ENCODE data around the gene QRICH2. TPM values are rescaled to one million over a fixed set of nuclear protein-coding genes. Genes with fewer than 3 reads are reported as not detected.
"Not testable (repeated sequence)": the region's sequence is repeated elsewhere in the genome, so short reads cannot be mapped to it uniquely, and the experiment has no call there.

The QRICH2 gene
- total RNA-seq, 6 donors from 2014 or later = 1.7 to 9.4 (median 2.8) TPM

DNA sequence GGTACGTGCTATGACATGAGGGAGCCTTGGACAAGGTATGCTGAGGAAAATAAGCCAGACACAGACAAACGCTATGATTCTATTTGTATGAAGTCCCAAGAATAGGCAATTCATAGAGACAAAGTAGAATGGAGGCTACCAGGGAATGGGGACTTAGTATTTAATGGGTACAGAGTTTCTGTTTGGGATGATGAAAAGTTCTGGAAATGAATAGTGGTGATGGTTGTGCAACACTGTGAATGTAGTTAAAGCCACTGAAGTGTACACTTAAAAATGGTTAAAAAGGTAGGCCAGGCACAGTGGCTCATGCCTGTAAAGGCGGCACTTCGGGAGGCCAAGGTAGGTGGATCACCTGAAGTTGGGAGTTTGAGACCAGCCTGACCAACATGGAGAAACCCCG is 42.4 kb upstream of the QRICH2 start:
- no peak overlapping the region for H3K27ac ChIP-seq
- no peak for ATAC-seq (ENCODE audit: low FRiP score in 2 of 2)
- H3K36me3 ChIP-seq = peaks cover 9 to 25% (median 17%) of the 10 kb centered on the region in 4 donors
- DNase-seq = no peak
- no peak overlapping the region for H3K4me3 ChIP-seq
- peaks cover 6 to 29% (median 10%) of the 10 kb centered on the region in 4 donors for H3K4me1 ChIP-seq
- 90 to 94% methylated on average over 5 of the region's 5 CpGs for WGBS, 2 donors
- TF ChIP-seq POLR2AphosphoS5 (IDR thresholded peaks at IDR 0.05) (no peak), EP300 (IDR thresholded peaks at IDR 0.05) (no peak), POLR2A (IDR thresholded peaks at IDR 0.05) (no peak)
- TF ChIP-seq, protein P1, sequence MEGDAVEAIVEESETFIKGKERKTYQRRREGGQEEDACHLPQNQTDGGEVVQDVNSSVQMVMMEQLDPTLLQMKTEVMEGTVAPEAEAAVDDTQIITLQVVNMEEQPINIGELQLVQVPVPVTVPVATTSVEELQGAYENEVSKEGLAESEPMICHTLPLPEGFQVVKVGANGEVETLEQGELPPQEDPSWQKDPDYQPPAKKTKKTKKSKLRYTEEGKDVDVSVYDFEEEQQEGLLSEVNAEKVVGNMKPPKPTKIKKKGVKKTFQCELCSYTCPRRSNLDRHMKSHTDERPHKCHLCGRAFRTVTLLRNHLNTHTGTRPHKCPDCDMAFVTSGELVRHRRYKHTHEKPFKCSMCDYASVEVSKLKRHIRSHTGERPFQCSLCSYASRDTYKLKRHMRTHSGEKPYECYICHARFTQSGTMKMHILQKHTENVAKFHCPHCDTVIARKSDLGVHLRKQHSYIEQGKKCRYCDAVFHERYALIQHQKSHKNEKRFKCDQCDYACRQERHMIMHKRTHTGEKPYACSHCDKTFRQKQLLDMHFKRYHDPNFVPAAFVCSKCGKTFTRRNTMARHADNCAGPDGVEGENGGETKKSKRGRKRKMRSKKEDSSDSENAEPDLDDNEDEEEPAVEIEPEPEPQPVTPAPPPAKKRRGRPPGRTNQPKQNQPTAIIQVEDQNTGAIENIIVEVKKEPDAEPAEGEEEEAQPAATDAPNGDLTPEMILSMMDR (IDR thresholded peaks at IDR 0.05) = no peak
- no peaks in the 10 kb centered on the region for H3K9me3 ChIP-seq
- no peaks in the 10 kb centered on the region for H3K27me3 ChIP-seq

DNA sequence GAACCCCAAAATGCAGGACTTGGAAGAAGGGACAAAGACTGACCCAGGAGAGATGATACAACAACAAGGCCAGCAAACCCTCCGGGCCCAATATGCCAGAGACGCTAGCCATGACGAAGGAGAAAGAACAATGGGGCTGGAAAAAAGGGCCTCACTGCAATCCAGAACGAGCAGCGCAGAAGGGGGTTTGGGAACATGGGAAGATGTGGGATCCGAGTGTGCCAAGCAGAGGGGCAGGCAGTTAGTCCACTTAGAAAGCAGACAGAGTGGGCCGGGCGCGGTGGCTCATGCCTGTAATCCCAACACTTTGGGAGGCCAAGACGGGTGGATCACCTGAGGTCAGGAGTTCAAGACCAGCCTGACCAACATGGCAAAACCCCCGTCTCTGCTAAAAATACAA is 38.9 kb upstream of the QRICH2 start:
- not testable (repeated sequence) for DNase-seq; H3K4me3 ChIP-seq; H3K27me3 ChIP-seq; H3K4me1 ChIP-seq; H3K9me3 ChIP-seq; ATAC-seq (ENCODE audit: low FRiP score in 2 of 2); H3K27ac ChIP-seq
- peaks cover 9 to 58% (median 36%) of the 10 kb centered on the region in 4 donors for H3K36me3 ChIP-seq
- WGBS, 2 donors = 94 to 99% methylated on average over 11 of the region's 11 CpGs

DNA sequence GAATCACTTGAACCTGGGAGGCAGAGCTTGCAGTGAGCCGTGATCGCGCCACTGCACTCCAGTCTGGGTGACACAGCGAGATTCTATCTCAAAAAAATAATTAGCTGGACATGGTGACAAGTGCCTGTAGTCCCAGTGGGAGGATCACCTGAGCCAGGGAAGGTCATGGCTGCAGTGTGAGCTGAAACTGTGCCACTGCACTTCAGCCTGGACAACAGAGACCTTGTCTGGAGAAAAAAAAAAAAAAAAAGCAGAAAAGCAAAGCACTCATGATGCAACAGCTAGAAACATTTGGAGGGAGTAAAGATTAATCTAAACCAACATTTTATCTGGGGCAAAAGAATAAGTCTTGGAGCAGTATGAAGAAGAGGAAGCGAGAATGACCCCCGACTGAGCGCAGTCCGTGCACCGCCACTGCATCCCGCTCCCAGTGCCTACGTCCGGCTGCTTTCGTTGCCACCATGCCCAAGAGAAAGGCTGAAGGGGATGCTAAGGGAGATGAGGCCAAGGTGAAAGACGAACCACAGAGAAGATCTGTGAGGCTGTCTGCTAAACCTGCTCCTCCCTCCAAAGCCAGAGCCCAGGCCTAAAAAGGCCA is 37.4 kb upstream of the QRICH2 start:
- peaks cover 9 to 64% (median 41%) of the 10 kb centered on the region in 4 donors for H3K36me3 ChIP-seq
- no peak overlapping the region for H3K4me3 ChIP-seq
- no peaks in the 10 kb centered on the region for H3K4me1 ChIP-seq
- 94 to 95% methylated on average over 14 of the region's 14 CpGs for WGBS, 2 donors
- ATAC-seq (ENCODE audit: low FRiP score in 2 of 2) = no peak
- TF ChIP-seq POLR2AphosphoS5 (IDR thresholded peaks at IDR 0.05) (no peak), POLR2A (IDR thresholded peaks at IDR 0.05) (no peak), EP300 (IDR thresholded peaks at IDR 0.05) (no peak)
- TF ChIP-seq, protein P1 (IDR thresholded peaks at IDR 0.05) = no peak
- no peak for DNase-seq
- H3K27ac ChIP-seq = no peak overlapping the region
- no peaks in the 10 kb centered on the region for H3K27me3 ChIP-seq
- H3K9me3 ChIP-seq = no peaks in the 10 kb centered on the region

DNA sequence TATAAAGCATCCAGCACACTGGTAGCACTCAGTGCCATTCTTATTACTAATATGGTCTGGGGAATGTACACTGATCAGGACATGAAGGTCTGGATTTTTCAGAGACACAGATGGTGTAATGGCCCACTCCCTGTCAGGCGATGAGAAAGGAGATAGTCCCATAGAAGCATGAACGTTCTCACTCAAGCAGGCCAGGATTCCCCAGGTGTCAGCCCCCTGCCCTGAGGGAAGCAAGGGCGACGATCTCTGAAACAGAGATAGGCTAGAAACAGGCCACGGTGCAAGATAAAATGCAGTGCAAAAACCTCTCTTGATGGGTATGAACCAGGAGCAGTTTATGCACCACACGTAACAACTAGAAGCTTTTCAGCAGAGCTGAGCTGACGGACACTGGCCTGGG is 35.0 kb upstream of the QRICH2 start:
- no peak overlapping the region for H3K4me3 ChIP-seq
- TF ChIP-seq POLR2AphosphoS5 (IDR thresholded peaks at IDR 0.05) (no peak), EP300 (IDR thresholded peaks at IDR 0.05) (no peak), POLR2A (IDR thresholded peaks at IDR 0.05) (no peak)
- TF ChIP-seq, protein P1 (IDR thresholded peaks at IDR 0.05) = no peak
- no peaks in the 10 kb centered on the region for H3K4me1 ChIP-seq
- peaks cover 9 to 66% (median 40%) of the 10 kb centered on the region in 4 donors for H3K36me3 ChIP-seq
- ATAC-seq (ENCODE audit: low FRiP score in 2 of 2) (no peak), DNase-seq (no peak)
- H3K9me3 ChIP-seq = no peaks in the 10 kb centered on the region
- 94 to 99% methylated on average over 7 of the region's 7 CpGs for WGBS, 2 donors
- H3K27me3 ChIP-seq = no peaks in the 10 kb centered on the region
- H3K27ac ChIP-seq = no peak overlapping the region

DNA sequence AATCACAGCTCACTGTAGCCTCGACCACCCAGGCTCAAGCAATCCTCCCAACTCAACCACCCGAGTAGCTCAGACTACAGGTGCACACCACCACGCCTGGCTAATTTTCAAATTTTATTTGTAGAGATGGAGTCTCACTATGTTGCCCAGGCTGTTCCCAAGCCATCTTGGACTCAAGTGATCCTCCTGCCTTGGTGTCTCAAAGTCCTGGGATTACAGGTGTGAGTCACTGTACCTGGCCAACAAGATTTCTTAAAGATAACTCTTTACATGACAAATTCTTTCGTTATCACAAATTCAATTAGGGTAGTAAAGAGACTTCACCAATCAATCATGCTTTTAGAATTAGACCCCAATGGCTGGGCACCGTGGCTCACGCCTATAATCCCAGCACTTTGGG is 33.2 kb upstream of the QRICH2 start:
- Histone ChIP-seq H3K27ac (no peak overlapping the region), H3K4me1 (no peaks in the 10 kb centered on the region), H3K9me3 (no peaks in the 10 kb centered on the region), H3K4me3 (no peak overlapping the region), H3K27me3 (no peaks in the 10 kb centered on the region), H3K36me3 (peaks cover 0 to 49% (median 32%) of the 10 kb centered on the region in 4 donors)
- ATAC-seq (ENCODE audit: low FRiP score in 2 of 2) (no peak), DNase-seq (no peak)
- TF ChIP-seq POLR2AphosphoS5 (IDR thresholded peaks at IDR 0.05) (no peak), POLR2A (IDR thresholded peaks at IDR 0.05) (no peak), EP300 (IDR thresholded peaks at IDR 0.05) (no peak)
- TF ChIP-seq, protein P1 (IDR thresholded peaks at IDR 0.05) = no peak
- WGBS, 2 donors = 96% methylated on average over 6 of the region's 6 CpGs
